GM12874 (cell line): ENCODE data around the gene ETV6.

Experiments used
- TF ChIP-seq, protein P1 (sequence below): IDR thresholded peaks from 2 replicates; pipeline ENCODE4 v1.5.1; 2011; ENCODE audit warnings: low read depth, mild to moderate bottlenecking, control low read depth, low read length, moderate library complexity; ENCODE audit not compliant: insufficient read depth

The ETV6 gene

DNA sequence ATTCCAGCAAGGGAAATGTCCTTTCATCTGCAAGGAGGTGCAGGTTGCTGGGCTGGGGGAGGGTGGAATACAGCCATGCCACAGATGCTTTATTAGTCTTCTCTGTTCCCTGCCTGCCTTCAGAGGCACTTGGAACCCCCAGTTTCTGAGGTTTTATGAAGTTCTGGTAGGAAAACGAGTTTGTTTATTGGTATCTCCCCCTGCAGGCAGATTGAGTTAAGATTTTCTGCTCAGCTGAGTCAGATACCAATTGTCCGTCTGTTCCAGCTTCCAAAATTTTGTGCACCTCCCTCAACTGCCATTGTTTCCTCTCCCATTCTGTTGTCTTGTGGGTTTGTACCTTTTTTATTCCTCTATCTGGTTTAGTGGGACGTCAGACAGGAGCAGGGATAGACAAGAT, 155.6 kb downstream of the ETV6 start:
- TF ChIP-seq, protein P1, sequence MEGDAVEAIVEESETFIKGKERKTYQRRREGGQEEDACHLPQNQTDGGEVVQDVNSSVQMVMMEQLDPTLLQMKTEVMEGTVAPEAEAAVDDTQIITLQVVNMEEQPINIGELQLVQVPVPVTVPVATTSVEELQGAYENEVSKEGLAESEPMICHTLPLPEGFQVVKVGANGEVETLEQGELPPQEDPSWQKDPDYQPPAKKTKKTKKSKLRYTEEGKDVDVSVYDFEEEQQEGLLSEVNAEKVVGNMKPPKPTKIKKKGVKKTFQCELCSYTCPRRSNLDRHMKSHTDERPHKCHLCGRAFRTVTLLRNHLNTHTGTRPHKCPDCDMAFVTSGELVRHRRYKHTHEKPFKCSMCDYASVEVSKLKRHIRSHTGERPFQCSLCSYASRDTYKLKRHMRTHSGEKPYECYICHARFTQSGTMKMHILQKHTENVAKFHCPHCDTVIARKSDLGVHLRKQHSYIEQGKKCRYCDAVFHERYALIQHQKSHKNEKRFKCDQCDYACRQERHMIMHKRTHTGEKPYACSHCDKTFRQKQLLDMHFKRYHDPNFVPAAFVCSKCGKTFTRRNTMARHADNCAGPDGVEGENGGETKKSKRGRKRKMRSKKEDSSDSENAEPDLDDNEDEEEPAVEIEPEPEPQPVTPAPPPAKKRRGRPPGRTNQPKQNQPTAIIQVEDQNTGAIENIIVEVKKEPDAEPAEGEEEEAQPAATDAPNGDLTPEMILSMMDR, result peak; percentile 9; the same call in 1 of the 2 replicates

DNA sequence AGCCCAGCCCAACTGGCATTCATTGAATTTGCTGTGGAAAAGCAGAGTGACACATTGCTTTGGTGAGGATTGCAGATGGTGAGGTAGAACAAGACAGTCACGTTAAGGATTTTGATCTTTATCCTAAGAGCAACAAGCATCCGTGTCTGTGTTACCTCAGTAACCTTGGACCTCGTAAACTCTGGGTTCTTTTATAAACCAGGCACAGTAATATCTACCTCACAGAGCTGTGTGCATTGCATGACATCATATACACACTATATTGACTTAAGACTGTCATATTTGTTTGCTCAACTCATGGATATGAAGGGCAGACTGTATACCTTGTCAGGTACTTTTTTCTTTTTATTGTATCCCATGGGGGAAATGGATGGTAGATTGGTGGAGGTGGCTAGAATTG, 156.2 kb downstream of the ETV6 start:
- TF ChIP-seq, protein P1, result no peak

DNA sequence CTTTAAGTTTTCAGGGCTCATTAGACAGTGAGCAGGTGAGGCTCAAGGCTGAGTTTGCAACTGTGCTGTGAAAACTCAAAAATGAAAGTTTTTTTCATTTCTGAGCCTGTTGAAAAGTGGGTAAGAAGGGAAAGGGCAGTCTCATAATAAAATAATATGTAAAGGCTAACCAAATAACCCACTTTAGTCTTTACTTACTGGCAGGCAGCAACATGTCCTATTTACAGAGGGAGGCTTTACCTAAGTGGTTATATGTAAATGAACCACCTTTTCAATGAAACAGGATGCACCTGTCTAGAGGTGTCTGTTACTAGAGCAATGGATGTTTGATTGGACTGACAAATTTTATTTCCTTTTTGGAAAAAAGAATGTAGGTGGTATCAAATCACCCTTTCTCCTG, 158.0 kb downstream of the ETV6 start:
- TF ChIP-seq, protein P1, result no peak

DNA sequence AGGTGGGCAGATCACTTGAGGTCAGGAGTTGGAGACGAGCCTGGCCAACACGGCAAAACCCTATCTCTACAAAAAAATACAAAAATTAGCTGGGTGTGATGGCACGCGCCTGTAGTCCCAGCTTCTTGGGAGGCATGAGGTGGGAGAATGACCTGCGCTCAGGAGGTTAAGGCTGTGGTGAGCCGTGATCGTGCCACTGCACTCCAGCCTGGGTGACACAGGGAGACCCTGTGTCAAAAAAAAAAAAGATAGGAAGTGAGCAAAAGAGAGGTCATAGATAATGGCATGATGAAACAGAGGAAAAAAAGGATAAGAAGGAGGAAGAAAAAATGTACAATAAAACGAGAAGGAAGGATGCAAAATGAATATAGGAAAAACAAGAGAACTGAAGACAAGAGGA, 159.5 kb downstream of the ETV6 start:
- TF ChIP-seq, protein P1, result no peak

DNA sequence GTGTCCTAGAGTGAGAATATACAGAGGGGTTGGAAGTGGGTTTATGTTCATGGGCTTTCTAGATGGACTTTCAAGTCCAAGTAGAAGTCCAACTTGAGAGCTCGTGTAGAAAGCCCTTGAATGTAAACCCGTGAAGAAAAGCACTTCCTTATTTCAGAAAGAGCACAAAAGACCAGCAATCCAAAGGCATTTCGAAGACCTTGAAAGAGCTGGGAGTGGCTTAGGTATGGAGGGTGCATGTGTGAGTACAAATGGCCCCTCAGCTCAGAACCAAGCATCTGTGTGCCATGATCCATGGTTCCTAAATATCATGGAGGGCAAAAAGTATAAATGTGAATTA, 160.7 kb downstream of the ETV6 start:
- TF ChIP-seq, protein P1, result no peak

DNA sequence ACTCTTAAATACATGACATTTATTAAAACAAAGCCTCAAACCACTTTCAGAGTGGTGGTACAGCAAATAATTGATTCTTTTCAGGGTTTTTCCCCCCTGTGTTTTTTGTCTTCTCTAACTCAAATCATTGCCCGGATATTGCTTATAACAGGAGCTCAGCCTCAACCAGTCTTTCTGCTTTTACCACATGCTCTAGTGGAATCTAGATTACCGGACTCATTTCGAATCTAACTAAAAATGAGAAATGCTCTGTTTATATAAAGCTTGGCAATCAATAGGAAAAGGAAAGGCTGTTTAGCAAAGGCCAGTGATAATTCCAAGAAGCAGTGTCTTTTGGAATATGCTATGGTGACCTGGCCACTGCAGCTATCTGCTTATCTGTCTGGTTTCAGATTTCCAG, 161.5 kb downstream of the ETV6 start:
- TF ChIP-seq, protein P1, result no peak

DNA sequence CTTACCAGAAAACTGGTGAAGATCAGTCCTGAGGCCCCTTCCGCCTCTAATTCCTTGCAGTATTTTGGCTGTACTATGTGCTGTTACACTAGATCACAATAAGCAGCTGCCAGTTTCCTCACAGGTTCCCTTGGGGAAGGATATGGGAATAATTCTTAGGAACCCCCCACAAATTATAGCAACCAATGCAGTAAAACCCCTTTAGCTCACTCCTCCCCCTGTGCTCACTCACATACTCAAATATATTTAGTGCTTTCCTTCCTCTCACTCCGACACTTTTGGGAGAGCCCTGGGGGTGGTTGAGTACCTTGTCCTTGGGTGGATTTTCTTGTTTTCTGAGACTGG, 162.7 kb downstream of the ETV6 start:
- TF ChIP-seq, protein P1, result no peak
